NOMO-1 treated with dmso at 0.1 percent for 144 hours (cell line): ENCODE results near the gene ECM2.

Source experiments
- DNase-seq: peaks from one replicate; lab custom pipeline; 2025; ENCODE audit not compliant: unreplicated experiment; lab: John Stamatoyannopoulos, UW

ECM2 gene

DNA sequence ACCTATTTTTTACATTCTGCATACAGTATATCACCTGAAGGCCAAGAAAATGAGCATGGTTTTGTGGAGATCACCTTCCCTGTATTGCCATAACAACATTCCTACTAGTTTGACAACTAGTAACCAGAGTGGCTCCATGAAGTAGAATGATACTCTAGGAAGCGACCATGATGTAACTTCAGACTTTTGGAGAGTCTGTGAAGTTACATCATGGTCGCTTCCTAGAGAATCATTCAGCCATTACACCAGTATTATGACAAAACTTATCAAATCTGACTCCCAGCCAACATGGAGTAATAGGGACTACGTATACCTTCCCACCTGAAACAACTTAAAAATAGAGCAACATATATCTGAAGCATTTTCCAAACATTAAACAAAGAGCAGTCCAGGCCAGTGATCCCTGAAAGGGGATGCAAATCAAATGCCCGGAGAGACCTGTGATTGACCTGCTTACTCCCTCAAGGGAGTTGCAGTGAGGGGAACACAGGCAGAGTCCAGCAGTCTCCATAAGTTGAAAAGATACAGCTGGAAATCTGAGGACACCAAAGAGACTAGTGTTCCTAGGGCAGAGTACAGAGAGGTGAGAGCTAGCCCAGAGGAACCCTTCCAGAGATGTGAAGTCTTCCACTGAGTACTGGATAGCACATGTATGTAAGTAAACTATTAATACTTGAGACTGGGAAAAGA lies 7.8 kb downstream of the ECM2 start:
- DNase-seq, result no peak

DNA sequence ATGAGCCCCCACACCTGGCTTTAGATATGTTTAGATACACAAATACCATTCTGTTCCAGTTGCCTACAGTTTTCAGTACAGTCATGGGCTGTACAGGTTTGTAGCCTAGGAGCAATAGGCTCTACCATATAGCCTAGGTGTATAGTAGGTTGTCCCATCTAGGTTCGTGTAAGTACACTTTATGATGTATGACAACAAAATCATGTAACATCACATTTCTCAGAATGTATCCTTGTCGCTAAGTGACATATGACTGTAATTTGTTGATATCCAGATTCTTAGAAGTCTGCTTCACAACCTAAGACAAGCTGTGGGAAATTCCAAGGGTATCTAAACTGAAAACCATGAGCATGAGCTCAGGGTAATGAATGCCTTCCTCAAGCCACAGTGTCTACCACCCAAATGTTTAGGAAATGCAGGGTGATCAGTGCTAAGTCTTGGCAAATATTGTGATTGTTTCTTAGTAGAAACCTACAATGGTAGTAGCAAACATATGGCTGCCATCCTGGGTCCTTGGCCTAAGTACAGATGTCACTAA lies 8.4 kb downstream of the ECM2 start:
- DNase-seq, result no peak

DNA sequence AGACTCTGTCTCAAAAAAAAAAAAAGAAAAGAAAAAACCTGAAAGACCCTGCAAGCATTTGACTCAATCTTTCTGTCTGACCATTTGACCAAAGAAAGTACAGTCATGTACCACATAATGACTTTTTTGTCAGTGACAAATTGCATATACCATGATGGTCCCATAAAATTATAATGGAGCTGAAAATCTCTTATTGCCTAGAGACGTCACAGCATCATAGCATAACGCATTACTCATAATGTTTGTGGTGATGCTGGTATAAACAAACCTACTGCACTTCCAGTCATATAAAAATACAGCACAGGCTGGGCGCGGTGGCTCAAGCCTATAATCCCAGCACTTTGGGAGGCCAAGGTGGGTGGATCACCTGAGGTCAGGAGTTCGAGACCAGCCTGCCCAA lies 10.5 kb downstream of the ECM2 start:
- no peak for DNase-seq

DNA sequence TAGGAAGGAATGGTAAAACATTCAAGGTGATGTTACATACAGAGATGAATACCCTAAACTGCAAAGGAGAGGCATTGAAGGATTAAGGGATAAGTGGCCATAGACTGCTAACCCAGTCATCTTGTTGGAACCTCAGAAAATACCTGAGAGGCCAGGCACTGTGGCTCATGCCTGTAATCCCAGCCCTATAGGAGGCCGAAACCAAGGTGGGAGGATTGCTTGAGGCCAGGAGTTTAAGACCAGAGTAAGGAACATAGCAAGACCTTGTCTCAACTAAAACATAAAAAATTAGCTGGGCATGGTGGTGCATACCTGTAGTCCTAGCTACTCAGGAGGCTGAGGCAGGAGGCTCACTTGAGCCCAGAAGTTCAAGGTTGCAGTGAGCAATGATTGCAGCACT lies 10.9 kb downstream of the ECM2 start:
- no peak for DNase-seq

DNA sequence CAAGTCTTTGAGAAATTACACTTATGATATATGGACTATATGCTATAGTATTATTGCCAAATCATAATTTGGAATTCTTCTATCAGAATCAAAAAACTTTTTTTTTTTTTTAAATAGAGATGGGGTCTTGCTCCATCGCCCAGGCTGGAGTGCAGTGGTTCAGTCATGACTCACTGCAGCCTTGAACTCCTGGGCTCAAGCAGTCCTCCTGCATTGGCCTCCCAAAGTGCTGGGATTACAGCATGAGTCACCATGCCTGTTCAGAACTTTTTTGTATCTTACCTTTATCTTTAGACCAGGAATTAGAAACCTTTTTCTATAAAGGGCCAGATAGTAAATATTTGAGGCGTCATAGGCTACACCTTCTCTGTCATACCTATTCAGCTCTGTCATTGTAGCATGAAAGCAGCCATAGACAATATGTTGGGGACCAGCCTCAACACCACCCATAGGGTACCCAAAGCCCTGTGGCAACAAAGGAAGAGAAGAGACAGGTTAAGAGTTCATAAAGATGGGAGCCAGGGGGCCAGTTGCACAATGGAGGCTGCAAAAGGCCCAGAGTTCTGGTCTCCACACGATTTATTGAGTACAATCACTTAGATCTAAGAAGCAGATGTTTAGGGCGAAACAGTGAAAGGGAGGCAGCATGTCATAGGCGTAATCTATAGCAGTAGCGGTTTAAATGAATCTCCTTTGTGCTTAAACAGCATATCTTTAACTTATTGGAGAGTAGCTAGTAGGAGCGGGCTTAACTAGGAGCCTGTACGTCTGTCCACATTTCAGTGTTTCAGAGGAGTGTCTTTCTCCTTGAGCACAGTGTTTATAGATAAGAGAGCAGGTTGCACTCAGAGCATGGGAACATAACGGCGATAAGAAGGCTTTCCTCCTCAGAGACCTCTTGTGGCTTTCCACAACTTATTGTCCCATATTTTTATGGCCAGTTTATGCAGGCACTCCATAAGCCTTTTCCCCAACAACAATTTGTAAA lies 12.5 kb downstream of the ECM2 start:
- no peak for DNase-seq

DNA sequence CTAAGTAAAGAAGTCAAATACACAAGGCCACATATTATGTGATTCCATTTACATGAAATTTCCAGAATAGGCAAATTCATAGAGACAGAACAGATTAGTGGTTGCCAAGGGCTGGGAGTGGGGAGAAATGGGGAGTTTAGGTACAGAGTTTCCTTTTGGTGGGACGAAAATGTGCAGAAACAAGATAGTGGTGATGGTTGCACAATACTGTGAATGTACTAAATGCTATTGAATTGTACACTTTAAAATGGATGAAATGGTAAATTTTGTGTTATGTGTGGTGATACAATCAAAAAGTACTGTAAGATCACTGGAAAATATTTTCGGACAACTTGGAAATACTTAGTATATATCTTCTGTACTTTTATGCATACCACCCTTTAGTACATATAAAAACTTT lies 15.0 kb downstream of the ECM2 start:
- no peak for DNase-seq

DNA sequence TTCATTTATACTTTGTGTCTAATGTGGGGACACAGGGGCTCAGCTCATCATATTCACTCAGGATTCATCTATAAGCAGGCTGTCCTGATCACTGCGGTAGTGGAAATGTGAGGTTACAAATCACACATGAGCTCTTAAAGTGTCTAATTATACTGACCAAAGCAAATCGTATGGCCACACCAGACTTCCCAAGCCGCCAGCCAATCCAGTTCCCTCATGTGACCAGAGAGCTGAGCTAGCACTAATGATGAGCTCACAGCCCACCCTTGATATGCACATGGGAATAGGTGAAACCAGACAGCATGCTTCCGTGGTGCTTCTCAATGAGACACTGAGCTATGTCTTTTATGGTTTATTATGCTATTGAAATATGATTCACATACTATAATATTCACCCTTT lies 17.6 kb downstream of the ECM2 start:
- no peak for DNase-seq

DNA sequence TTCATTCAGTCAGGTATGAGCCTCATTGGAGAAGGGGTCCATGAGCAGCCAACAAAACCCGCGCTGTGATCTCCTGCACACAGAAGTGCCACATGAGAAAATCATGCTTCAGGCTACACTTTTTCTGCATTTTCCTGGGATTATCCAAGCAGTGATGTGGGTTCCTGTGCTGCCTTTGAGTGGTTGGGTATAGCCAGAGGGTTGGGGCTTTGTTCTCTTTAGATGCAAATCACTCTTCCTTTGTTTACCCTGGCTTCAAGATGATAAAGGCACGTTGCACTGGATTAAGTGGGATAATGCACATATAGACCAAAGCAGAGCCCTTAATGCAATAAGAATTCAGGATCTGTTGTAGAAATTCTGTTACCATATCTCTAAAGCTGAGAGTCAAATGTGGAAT lies 18.7 kb downstream of the ECM2 start:
- no peak for DNase-seq

DNA sequence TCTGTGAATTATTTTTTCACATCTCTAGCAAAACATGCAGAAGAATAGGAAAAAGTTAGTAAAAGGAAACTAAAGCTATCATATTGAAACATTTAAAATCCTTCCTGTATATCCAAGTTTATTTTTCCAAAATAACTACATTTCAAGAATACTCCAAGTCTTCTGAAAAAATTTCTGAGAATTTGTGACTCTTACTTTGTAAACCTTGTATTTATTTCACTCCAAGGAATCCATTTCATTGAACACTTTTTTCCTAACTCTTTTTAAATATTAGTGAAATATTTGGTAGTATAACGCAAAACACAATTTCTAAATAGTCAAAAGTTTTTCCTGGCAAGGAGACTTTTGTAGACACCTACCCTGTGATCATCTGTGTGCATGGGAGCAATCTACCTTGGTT lies 19.3 kb downstream of the ECM2 start:
- DNase-seq, result no peak

DNA sequence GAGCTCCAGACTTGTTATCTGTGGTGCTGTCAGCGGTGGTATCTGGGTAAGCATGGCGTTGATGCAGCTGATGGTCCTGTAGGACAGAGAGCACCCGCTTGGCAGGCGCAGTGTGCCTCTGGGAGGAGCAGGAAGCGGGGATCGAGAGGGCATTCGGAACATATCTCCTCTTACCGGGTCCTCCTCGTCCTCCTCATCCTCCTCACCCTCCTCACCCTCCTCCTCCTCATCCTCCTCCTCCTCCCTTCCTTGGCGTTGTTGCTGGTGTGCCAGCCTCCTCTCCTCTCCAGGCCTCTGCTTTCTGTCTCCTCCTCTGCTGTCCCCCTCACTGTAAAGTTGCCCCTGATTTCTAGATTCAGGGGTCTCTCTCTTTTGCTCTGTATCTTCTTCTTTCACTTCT lies 21.2 kb downstream of the ECM2 start:
- no peak for DNase-seq

DNA sequence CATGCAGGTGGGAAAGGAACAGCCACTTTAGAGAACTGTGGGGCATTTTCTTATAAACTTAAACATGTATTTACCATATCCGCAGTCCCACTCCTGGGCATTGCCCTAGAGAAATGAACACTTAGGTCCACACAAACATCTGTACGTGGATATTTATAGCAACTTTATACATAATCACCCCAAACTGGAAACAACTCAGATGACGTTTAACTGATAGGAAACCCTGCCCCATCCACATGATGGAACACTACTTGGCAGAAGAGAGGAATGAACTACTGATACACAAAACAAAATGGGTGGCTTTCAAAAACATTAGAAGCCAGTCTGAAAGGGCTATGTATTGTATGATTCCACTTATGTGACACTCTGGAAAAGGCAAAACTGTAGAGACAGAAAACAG lies 22.4 kb downstream of the ECM2 start:
- no peak for DNase-seq

DNA sequence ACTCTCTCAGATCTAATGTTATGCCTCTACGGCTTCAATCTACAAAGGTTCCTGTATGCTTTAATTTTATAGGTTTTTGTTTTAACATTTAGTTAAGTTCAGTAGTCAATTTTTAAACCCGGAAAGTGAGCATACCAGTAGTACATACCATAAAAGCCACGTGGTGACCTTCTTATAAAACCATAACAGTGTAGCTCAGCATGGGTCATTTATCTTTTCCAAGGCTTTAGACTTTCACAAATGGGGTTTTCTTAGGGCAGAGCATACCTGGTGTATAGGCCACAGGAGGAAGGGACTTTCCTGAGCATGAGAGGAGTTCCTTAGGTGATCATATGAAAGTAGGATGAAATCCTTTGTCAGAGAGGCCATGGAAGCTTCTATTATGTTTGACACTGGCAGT lies 23.2 kb downstream of the ECM2 start:
- DNase-seq, result no peak

DNA sequence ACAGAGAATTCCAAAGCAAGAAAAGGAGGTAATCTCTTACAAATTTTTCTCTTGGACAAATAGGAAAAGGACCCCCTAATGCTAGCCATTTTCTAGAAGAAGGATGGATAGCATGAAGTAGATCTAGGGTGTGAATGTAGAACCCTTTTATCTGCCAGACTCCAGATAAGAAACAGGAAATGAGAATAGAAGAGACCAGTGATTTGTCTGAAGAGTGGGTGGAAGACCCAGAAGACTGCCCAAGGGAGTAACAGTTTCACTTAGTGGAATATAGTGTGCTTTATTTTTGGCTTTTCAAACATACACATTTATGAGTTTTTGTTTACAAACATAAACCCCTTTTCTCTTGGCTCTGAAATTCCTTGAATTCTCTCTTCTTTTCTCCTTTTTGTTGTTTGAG lies 25.0 kb downstream of the ECM2 start:
- DNase-seq, result no peak

DNA sequence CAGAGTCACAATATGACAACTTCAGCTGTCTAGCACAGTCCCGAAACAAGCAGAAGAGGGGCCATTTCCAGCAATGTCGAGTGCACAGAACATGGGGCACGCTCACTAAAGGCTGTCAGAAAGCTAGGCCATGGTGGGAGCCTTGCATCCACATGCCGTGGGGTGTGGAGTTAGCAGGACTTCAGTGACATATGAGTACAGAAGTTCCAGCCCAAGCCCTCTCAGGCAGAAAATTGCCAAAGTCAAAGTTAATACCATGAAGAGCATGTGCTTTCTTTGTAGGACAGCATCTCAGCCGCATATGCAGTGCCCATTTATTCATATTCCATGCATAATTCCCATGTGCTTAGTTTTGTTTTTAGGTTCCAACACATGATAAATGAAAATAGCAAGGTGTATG lies 26.7 kb downstream of the ECM2 start:
- DNase-seq, result no peak

DNA sequence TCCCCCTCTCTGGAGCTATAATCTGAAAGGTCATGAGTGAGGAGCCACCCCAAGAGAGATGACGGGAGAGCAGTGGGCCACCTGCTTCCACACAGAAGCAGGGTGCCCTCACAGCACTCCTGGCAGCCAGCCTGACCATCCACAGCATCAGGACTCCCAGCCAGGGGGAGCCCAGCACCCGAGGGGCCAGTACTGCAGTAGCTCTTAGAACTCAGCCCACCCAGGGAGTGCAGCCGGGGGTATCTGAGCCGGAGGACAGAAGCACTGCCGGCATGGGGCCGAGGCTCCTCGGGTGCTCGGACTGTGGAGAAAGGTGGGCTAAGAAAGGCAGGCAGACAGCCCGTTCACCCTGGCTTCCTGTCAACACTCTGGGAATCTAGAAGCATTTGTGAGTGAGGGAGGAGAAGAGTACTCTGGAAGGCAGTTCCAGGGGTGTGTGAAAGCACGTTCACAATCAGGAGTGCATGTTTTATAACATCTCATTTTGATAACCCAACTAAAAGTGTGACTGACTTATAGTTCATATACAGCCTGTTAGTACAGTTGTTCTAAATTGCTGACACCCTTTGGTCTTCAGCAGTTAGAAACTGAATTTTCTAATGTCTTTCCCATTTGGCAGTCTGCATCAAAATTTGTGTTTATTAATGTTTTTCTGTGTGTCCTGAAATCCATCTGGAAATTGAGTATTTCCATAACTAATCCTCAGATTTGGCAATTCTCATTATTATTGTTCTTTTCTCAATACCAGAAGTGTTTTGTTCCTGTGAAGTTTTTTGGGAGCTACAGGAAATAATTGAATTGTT lies 27.6 kb downstream of the ECM2 start:
- DNase-seq, result no peak

DNA sequence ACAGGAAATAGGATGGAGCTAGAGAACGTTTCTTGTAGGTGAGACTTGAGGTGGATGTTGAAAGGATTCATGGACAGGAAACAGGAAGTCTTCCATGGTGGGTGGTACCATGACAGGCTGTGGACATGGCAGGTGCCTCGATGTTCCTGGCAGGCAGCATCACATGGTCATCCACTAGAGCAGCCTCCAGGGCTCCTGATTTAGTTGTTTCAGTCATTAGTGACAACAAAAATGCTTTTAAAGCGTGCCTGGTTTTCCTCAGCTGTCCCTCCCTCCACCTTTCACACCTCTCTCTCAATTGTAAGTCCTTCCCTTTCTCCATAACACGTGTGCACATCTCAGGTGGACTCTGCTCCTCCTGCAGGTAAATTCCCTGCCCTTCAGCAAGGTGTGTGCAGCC lies 28.3 kb downstream of the ECM2 start:
- no peak for DNase-seq

DNA sequence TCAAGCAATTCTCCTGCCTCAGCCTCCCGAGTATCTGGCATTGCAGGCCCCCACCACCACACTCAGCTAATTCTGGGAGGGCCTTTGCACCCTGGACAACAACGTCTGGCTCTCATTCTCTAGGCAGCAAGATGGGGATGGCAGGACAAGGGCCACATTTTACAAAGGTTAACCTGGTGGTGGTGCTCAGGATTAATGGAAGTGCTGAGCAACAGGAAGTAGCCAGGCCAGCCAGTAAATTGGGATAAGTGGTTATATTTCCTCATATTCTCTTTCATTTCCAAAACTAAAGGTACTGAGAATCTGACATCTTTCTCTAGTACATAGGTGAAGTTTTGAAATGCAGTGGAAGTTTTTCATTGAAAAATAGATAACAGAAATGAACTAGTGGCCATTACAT lies 28.8 kb downstream of the ECM2 start:
- no peak for DNase-seq

DNA sequence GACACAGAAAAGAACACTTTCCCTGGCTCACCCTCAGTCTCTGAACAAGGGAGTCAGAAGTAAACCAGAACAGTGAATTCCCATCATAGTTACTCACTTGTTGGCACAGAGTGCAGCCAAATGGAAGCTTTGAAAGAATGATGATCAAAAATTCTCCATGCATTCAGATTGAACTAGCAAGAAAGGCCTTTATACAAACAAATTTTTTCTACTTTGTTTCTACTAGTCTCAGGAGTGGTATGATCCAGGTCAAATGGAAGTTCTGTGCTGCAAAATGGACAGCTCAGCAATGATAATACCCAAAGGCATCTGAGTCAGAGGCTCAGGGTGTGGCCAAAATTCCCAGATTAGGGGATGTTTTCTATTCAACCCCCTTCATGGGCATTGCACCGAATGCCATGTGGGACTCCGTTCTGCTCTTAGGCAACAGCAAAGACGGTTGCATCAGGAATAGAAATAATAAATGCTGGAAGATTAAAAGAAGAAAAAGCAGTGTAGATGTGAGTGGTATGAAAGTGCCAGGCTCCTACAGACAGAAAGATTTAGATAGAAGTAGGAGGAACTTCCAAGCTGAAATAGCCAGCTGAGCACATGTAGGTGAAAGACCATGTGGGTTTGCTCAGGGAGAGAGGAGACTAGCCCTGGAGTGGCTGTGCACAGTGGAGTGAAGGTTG lies 29.5 kb downstream of the ECM2 start:
- DNase-seq, result no peak

DNA sequence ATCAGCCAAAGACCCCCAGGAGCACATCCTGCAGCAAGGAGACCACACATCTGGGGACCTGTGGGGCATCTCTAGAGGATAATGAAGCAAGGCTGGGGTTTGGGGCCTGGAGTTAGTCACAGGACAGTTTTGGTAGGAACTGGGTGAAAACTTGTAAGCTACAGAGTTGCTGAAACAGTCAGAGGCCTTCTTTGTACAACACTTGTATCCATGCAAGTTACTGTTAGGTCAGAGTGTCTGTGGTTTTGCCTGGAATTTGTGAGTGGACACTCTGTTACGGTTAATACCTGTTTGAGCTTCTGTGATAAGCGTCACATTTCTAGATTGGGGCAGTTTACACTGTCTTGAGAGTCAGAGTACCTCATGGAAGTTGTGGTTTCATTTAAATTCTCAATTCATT lies 30.9 kb downstream of the ECM2 start:
- no peak for DNase-seq

DNA sequence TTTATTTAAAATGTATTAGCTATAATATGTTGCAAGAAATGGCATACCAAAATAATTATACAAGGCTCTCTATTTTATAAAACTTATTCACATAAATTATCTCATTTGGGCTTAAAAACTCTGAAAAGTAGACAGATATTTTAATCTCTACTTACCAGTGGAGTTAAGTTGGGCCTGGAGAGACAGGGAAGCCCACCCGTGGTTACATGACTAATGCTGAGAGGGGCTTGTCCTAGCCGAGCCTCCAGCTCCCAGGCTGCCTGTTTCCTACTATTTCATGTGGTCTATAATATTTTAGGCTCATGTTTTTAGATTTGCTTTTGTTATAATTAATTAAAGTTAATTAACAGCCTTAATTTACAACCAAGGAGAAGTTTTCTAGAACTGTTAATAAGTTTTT lies 32.6 kb downstream of the ECM2 start:
- no peak for DNase-seq
